ENCODE measurements around the gene MBD3.
"Not testable (repeated sequence)": the region's sequence is repeated elsewhere in the genome, so short reads cannot be mapped to it uniquely, and the experiment has no call there.

Gene MBD3, protein sequence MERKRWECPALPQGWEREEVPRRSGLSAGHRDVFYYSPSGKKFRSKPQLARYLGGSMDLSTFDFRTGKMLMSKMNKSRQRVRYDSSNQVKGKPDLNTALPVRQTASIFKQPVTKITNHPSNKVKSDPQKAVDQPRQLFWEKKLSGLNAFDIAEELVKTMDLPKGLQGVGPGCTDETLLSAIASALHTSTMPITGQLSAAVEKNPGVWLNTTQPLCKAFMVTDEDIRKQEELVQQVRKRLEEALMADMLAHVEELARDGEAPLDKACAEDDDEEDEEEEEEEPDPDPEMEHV

DNA sequence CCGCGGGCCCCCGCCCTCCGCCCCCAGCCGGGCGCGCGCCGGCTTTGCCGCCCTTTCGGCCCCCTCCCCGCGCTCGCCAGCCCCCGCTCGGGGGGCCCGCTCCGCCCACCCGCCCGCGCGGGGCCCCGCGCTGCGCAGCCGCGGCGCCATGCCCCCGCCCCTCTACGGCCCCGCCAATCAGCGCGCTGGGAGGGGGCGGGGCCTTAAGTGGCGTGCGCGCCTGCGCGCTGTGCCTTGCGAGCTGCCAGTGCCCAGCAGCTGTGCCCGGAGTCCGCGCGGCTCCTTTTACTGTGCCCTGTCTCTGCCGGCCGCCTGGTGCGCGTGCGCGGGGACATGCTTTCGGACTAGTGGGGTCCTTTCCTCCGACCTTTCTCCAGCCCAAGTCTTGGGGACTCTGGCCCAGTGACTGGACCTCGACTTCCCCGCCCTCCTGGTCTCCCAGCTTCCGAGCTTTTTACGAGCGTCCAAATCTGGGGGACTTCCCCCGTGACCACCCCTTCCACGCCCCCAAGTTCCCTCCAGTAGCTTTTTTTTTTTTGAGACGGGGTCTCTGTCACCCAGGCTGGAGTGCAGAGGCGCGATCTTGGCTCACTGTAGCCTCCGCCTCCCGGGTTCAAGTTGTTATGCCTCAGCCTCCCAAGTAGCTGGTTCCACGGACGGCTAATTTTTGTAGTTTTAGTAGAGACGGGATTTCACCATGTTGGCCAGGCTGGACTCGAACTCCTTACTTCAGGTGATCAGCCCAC lies at the start of gene MBD3:
Gene MBD3 (minus strand): TSS at position 111 of the 746 bp plus-strand sequence. CDS start 234 bp downstream, outside the sequence.
- peak; percentile 82 to 83 for DNase-seq (ENCODE audit: low read depth in 2 of 2)

DNA sequence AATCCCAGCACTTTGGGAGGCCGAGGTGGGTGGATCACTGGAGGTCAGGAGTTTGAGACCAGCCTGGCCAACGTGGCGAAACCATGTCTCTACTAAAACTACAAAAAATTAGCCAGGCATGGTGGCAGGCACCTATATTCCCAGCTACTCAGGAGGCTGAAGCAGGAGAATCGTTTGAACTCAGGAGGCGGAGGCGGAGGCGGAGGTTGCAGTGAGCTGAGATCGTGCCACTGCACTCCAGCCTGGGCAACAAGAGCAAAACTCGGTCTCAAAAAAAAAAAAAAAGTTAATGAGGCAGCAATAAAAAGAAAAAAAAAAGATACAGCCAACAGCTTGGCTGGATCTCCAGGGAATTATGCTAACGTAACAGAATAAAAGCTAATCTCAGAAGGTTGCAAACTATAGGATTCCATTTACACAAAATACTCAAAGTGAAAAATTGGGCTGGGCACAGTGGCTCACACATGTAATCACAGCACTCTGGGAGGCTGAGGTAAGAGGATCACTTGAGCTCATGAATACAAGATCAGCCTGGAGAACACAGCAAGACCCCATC lies 48.3 kb upstream of the MBD3 start:
- not testable (repeated sequence) for DNase-seq (ENCODE audit: low read depth in 2 of 2)

DNA sequence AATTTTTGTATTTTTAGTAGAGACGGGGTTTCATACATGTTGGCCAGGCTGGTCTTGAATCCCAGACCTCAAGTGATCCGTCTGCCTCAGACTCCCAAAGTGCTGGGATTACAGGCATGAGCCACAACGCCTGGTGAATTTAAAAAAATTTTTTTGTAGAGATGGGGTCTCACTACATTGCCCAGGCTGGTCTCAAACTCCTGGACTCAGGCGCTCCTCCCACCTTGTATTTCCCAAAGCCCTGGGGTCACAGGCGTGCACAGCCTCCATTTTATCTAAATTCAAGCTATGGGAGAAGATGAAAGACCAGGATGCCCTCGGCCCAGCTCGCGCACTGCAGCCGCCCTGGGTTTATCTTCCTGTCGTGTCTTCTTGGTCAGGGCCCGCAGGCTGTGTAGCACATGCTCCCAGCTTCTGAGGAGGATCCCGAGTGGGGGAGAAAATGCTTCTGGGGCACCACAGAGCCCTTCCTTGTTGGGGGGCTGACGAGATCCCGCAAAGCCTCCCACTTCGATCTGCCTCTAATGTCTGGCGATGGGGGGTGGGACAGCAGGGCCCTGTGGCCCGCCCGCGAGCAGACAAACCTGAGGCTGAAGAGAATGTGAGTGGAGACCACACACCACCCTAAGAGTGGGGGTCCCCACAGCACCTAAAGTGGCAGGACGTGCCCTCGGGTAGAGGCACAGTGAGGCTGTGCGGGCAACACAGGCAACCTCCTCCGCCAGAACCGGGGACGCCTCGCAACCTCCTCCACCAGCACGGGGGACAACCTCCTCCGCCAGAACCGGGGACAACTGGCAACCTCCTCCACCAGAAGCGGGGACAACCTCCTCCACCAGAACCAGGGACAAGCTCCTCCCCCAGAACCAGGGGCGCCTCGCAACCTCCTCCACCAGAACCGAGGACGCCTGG lies 43.9 kb upstream of the MBD3 start:
- DNase-seq (ENCODE audit: low read depth in 2 of 2), result no peak

DNA sequence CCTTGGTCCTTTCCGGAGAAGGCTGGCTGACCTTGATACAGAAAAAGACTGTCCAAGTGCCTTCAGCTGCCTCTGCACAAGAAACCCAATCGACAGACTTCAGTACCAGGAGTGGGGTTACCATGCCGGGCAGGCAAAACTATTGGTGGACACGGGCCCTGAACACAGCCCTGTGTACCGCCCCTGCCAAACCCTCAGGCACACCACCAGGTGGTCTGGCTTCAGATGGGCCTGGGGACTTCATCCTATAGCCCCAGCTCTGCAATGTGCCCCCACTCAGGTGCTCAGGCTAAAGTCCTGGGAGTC lies 42.2 kb upstream of the MBD3 start:
- no peak for DNase-seq (ENCODE audit: low read depth in 2 of 2)

DNA sequence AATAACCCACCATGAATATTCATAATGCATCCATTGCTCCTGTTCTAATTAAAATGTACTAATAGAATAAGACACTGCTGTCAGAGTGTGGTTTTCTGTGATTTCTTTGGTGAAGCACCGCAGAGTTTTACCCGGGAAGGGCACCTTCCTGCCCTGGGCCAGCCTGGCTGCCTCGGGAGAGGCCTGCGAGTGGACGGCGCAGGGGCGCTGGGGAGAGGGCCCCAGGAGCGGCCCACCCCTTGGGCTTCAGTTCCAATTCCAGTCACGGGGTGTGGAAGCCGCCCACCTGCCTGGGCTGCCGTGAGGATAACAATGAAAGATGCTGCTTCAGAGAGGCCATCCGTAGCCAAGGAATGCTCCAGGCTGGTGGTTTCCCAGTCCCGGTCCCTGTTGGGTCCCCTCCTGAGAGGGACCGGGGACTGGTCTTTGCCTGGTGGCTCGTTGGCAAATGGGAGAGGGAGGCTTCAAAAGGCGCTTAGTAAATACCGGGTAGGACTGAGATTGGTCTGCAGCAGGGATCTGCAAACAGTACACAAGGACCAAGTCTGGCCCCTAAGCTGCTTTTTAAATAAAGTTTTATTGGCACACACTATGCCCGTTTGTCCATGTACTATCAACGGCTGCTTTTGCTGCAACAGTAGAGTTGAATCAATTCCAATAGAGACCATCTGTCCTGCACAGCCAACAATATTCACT lies 41.7 kb upstream of the MBD3 start:
- no peak for DNase-seq (ENCODE audit: low read depth in 2 of 2)

DNA sequence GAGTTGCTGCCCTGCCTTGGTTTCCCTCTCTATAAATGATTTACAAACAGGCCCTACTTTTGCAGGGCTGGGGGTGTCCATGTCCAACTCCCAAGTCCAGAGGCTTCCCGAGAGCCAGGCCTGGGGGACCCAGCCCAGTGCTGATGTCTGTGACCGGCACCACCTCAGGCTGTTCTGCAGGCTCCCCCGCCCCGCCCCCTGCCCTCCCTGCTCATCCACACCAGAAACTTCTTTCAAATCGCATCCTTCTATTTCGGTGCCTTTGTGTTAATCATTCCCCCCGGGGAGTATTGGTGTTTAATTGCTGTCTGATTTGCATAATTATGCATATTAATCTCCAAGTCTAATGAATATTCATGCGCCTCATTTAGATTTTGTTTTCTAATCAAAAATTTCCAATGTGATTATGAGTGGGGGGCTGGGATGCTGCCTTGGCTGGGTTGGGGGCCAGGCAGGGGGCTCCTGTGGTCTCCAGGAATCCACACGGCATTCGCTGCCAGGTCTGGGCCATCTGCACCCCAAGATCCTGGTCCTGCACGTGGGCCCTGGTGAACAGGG lies 40.7 kb upstream of the MBD3 start:
- no peak for DNase-seq (ENCODE audit: low read depth in 2 of 2)

DNA sequence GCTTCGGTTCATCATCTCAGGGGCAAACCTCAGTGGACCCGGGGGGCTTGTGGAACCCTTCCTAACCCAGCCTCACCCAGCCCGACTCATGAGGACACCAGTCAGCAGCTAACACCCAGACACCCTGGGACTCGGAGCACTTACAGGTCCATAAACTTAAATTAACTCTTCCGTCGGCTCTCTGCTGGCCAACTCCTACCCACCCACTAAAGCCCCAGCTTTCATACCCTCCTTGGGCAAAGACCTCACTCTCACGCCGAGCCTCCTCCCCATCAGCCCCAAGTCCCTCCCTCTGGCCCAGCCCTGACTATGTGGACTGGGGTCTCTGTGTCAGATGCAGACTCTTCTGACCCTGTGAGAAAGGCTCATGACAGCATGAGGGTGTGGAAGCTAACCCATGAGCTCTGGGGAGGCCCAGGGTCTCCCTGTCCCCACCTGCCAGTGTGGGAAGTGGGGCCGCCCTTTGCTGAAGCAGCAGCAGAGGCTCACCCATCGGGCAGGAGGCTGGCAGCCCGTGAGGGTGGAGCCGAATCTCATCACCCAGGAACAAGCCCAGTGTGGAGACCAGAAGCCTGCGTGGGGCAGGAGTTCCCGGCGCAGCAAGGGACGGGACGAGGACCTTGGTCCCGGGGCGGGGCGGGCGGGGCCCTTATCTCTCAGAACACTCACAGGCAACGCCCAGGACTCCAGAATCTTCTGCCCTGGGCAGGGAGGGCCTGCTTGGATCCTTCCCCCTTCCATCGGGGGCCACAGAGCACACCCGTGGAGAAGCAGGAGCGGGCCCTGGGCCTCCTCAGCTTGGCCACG lies 40.0 kb upstream of the MBD3 start:
- DNase-seq (ENCODE audit: low read depth in 2 of 2), result no peak

DNA sequence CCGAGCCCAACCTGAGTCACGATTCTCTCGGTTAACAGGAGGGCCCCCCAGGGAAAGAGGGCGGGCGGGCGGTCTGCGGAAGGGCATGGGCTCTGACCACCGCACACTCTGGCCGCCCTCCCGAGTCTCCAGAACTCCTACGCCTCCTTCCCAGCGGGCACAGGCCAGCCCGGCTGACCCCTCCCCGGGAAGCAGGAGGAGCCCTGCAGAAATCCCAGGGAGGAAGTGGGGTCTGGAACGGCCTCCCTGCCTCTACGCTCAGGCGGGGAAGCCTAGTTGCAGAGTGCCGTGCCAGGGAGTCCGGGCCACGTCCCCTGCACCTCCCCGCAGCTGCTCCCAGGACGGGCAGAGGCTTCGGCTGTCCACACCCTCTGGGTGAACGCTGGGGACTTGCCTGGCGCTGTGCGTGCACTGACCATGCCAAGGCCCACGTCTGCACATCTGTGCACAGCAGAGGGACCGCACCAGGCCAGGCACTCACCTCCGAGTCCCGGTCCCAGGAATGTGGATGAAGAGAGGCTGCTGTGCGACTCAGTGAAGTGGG lies 39.0 kb upstream of the MBD3 start:
- DNase-seq (ENCODE audit: low read depth in 2 of 2), result no peak

DNA sequence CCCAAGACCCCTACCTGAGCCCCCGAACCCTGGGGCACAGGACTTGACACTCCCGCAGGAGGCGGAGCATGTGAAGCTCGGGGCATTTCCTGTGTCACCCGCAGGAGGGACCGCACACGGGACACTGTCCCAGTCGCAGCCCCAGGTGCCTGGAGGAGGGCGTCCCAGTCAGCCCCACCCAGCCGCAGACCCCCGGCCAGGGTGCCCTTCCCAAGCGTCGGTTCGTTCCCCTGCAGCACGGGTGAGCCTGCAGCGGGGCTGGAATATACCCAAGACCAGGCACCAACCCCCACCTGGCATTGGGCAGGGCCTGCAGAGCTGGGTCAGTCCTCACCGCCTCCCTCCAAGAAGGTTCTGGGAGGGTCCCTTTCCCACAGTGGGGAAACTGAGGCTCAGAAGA lies 38.1 kb upstream of the MBD3 start:
- no peak for DNase-seq (ENCODE audit: low read depth in 2 of 2)

DNA sequence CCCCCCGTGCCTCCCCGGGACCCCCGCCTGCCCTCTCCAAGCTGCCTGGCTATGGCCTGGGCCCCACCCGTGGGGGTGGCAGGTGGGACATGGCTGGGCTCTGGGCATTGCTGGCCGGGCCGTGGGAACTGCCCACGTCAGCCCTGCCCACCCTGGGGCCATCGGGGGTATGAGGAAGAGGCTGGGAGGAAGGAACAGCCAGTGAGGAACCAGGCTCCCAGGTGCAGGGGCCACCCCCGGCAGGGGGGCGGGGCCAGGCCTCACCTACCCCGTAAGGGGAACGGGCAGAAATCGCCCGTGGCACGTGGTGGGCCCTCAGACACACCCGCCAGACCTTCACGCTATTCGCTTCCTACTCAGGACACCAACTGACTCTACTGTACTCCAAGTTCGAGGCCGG lies 37.3 kb upstream of the MBD3 start:
- DNase-seq (ENCODE audit: low read depth in 2 of 2), result no peak

DNA sequence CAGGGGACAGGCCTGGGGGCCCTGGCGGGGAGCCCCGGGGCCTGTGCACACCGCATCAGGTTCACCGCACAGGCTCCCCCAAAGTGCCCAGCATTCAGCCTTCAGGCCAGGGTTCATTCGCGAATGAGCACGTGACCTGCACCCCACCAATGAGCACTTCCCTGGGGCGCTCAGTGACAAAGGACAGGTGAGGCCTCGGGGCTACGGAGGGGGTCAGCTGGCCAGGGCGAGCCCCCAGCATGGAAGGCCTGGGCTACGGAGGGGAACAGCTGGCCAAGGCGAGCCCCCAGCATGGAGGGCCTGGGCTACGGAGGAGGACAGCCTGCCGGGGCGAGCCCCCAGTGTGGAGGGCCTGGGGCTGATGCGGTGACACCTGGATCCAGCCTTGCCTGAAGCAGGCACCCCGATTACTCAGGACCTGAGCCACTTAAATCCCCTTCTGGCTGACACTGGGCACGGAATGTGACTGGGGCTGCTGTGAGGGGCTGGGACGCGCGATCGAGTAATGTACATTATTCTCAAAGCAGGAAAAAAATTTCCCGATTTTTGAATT lies 36.7 kb upstream of the MBD3 start:
- DNase-seq (ENCODE audit: low read depth in 2 of 2), result no peak

DNA sequence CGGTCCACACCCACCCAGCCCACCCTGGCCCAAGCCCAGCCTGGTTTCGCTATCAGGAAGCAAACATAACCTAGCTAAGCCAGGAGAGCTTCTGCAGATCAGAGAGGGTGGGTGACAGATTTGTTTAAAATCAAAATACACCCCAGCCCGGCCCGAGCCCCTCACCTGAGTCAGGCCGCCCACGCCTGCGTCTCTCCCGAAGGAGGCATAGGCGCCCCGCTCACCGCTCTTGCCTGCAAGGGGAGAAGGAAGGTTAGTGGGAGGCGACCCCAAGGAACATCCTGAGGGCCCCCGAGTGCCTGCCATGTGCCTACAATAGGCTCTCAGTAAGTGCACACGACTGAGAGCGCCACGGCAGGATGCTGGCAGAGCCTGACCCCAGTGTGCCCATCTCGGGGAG lies 34.5 kb upstream of the MBD3 start:
- DNase-seq (ENCODE audit: low read depth in 2 of 2), result no peak

DNA sequence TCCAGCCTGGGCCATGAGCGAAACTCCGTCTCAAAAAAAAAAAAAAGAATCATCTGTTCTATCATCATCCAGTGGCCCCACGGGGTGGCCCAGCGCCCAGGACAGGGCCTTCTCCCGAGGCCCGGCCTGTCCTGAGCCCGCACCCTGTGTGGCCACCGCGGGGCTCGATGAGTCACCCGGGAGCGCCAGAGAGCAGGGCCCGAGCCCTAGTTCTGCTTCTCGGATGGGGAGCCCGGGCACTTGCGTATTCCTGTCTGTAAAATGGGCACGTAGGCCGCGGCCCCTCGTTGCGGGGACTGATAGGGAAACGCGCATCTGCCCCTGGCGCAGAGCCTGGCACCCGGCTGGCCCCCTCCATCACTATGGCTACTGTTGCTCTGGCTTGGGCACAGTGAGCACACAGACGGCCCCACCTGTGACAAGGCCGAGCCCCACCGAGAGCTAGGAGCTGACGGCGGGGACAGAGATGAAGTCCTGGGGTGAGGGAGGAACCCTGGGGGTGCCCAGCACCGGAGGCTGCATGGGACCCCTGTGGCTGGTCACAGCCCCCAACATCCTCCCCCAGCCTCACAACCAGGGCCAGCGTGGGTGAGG lies 33.8 kb upstream of the MBD3 start:
- DNase-seq (ENCODE audit: low read depth in 2 of 2), result no peak

DNA sequence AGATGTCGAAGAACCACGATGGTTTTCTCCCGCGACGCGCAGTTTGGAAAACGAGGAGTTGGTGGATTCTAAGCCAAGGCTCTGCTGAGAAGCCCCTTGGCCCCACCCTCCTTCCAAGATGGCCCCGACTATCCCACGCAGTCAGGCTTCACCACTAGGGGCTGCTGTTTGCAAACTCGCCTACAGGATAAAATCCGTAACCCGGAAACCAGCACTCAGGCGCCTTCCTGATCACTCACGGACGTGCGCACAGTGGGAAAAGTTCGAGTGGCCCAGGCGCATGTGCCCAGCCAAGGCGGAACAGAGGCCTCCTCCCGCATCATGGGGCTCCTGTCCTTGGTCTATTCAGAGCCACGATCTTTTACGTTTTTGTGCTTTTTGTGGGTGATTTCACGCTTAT lies 31.8 kb upstream of the MBD3 start:
- DNase-seq (ENCODE audit: low read depth in 2 of 2), result peak in 1 of 2 donors; percentile 35

DNA sequence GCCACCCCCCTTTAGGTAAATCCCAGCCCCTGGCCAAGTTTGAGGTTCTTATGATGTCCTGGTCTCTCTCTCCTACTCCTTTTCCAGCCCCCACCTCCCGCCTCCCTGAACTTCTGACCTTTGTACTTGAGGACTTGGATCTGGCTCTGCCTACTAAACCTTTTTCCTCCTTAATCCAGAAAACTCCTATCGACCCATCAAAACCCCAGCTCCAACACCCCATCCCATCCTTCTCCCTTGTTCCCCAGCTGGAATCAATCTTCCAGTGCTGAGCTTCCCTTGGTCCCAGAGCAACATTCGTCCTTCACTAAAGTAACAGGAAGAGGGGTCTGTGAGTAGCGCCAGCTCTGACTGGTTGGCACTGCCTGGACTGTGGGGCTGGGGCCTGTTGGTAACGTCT lies 29.9 kb upstream of the MBD3 start:
- DNase-seq (ENCODE audit: low read depth in 2 of 2), result no peak

DNA sequence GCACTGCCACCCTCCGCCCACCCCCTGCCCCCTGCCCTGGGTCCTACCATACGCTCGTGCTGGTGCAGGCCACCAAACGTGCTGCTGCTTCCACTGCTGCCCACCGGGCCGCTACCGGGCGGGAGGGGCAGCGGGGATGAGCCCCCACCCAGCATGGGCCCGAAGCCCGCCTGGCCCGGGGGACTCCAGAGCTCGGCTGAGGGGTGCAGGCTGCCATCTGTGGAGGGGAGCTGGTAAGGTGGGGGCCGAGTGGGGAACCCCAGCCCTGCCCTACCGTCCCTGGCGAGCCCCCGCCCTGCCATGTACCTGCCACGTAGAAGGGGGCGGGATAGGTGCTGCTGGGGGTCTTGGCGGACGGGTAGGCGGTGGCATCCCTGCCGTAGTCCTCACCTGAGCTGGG lies 29.3 kb upstream of the MBD3 start:
- no peak for DNase-seq (ENCODE audit: low read depth in 2 of 2)

DNA sequence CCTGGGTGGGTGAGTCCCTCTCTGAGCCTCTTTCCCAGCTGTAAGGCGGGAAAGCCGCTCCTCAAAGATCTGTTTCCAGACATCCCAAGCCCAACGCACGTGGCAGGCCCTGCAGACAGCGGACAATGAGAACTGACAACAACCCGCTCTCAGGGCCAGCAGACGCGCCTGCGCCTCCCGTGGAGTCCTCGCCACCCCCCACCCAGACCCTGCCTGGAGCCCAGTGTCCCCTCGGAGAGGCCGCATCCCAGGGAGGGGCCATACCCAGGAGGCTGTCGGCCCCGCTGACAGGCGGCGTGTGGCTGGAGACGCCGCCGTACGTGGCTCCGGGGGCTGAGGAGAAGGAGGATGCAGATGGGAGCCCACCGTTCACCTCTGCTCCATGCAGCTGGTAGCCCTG lies 28.9 kb upstream of the MBD3 start:
- DNase-seq (ENCODE audit: low read depth in 2 of 2), result no peak

DNA sequence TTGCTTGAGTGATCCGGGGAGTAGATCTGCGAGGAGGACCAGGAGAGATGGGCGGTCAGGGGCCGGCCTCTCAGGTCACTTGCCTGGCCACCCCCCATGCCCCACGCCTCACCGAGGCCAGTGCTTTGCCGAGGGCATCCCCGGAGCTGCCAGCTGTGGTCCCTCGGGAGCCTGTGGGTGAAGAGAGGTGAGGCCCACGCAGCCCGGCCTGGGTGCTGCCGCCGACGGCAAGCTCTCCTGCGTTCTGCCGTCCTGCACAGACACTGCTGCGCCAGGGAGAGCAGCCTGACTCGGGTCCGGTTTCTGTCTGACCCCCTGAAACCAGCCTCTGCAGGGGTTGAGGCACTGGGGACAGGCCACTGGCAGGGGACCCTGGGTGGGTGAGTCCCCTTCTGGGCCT lies 28.4 kb upstream of the MBD3 start:
- DNase-seq (ENCODE audit: low read depth in 2 of 2), result no peak

DNA sequence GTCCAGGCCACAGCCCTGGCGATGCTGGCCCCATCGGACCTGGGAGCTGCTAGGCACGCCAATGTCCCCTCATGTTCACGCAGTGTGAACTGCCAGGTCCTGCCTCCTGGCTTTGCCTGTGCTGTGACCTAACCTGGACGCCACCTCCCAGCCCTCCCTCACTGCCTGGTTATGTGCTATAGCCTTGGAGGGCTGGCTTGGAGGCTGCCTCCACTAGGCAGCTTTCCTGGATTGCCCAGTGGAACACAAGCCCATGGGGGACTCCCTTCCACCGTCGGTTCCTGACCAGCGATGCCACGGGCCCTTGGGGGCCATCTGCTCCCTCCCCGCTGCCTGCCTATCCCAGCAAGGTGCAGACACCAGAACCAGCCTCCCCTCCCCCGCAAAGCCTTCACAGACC lies 27.8 kb upstream of the MBD3 start:
- DNase-seq (ENCODE audit: low read depth in 2 of 2), result no peak

DNA sequence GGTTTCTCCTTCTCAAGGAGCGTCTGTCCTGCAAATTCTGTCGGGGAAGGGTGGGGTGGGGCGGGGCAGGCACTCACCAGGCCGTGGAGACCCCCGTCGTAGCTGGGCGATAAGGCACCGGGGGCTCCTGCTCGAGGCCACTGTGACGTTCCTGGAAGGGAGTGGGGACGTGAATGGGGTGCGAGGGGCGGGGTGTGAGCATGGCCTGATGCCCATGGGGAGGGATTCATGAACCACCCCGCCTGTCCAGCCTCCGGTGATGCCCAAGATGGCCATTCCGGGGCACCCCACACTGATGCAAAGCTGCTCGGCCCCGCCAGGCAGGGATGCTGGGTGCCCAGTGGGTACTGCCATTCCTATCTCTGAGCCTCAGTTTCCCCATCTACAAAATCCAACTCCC lies 27.0 kb upstream of the MBD3 start:
- DNase-seq (ENCODE audit: low read depth in 2 of 2), result no peak
